ENCODE data around the gene NR2C2.

The NR2C2 gene

GRCh38 chr3:14921811-14922705 is 25.3 kb upstream of the NR2C2 start:
- DNase-seq: no peak

DNA sequence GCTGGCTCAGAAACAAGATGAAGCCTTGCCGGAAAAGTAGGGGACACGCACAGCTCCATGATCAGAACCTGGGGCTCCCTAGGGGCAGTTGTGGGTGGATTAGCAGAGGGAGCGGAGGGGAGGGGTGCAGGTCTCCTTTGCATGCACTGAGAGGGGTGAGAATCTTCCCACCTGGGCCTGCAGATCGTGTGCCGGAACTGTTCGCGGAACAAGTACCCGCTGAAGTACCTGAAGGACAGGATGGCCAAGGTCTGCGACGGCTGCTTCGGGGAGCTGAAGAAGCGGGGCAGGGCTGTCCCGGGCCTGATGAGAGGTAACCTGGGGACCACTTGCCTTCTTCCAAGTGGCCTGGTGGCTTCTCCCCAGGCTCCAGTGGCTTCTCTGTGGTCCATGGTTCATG is 24.5 kb upstream of the NR2C2 start:
- DNase-seq: no peak

GRCh38 chr3:14923476-14923875 is 23.9 kb upstream of the NR2C2 start:
- no peak for DNase-seq

DNA sequence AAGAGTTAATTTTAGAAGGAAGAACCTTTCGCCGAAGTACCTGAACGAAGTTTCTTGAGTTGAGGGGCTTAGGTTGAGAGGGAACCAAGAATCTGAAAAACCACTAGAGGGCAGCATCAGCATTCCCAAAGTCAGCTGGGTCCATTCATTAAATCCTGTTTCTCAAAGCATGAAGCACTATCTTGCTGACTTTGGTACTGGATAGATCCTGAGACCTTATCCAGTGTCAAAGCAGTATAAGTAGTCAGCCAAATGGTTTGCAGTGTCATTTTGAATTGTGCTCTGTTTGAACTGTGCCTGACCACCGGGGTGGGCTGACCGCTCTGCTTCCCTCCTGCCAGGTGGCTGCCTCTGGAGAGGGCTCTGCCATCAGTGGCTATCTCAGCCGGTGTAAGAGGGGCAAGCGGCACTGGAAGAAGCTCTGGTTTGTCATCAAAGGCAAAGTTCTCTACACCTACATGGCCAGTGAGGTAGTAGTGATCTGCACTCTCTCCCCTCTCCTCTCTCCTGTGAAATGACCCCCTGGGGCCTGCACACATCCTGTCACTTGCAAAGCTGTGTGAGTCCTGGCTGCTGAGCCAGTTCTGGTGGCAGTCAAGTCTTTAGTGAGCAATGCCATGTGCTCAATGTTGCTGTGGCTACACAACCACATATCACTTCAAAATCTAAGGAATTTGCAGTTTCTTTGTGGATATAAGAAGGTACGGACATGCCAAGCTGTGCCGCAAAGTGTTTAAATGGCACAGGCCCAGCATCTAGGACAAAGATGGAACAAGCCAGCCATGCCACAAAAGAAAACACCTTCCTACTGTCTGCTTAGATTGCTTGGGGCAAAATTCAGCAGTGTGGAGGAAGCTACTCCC is 21.4 kb upstream of the NR2C2 start:
- DNase-seq: no peak

DNA sequence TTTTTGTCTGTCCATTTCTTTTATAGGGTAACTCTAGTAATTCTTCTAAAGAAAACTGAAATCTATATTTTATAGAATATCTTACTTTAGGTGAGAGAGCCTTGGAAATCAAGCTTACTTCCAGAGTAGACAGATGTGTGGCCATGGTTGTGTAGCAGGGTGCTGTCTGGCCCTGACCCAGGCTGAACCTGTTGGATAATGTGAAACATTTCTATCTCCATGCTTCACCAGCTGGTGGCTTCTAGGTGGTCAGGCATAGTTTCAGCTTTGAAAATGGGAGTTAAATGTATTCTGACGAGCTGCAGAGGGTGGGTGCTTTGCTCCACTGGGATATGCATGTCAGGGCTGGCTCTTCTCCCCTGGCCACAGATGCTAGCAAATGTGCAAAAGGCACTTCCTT is 20.8 kb upstream of the NR2C2 start:
- no peak for DNase-seq

DNA sequence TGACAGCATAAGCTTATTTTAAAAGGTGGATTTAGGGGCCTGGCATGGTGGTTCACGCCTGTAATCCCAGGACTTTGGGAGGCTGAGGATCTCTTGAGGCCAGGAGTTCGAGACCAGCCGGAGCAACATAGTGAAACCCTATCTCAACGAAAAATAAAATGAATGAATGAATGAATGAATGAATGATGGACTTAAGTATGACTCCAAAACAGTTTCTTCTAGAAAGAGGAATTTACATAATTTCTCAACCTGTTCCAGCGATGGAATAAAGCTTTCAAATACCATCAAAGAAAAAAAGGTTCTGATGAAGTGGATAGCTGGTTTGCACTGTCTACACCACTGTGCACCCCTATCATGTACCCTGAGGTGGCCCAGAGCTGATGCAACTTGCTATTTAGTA is 20.1 kb upstream of the NR2C2 start:
- no peak for DNase-seq

DNA sequence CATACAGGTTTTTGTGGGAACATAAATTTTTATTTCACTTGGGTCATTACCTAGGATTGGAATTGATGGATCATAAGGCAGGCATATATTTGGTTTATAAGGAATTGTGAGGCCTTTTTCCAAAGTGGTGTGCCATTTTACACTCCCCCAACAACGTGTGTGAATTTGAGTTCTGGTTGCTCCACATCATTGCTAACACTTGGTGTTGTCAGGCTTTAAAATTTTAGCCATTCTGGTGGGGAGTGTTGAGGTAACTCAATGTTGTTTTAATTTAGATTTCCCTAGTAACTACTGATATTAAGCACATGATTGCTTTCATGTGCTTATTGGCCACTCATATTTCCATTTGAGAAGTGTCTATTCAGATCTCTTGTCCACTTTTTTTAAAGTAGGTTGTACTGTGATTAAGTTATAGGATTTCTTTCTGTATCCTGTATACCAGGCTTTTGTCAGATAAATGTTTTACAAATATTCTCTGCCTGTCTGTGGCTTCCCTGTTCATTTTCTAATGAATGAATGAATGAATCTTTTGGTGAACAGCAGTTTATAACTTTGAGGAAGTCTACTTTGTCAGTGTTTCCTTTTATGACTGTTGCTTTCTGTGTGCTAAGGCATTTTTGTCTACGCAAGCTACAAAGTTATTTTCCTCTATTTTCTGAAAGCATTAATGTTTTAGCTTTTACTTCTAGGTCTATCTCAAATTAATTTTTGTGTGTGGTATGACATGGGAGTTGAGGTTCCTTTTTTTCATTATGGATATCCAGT is 17.9 kb upstream of the NR2C2 start:
- no peak for DNase-seq

DNA sequence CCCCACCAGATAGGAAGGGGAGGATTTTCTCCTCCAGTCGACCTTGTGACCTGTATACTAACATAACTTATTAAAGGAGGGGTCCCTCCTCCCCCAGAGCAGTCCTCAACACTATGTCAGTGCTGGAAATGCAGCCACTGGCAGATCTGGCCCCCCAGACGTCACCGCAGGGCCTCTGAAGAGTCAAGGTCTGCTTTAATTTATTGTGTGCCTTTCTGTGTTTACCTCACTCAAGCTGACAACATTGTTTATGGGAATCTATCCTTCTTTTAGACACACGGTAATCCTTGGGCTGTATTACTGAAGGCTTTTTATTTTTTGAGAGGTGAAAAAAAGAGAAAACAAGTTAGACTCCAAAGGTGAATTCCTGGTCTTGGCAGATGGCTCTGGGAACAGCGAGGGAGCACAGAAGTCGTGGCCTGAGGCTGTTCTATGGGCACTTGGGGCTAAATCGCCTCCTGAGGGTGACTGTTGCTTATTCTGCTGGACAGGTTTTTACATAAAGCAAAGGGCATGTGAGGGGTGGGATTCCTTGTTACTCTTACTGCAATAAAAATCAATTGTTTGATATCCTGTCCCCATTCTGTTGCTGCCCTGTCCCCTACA is 13.5 kb upstream of the NR2C2 start:
- DNase-seq: no peak

GRCh38 chr3:14935592-14936345 is 11.6 kb upstream of the NR2C2 start:
- no peak for DNase-seq

DNA sequence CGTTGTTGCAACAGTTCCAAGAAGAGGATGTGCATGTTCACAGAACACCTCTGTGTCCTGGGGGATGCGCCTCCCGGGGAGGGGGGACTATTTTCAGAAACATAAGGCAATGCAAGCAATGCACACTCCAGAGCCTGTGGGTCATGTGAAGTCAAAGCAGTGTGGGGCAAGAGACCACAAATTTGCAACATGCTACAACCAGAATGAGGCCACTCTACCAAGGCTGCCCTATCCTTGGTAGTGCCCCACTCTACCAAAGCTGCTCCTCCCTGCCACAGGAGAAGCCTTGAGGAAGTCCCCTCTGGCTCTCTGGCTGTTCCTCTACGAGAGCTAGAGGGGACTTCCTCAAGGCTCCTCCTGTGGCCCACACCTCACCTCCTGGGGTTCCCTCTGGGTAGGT is 8.4 kb upstream of the NR2C2 start:
- DNase-seq: no peak

GRCh38 chr3:14941871-14942270 is 5.5 kb upstream of the NR2C2 start:
- no peak for DNase-seq

- DNase-seq: no peak
Measured at GRCh38 chr3:14943042-14943441, 4.3 kb upstream of the NR2C2 start.

DNA sequence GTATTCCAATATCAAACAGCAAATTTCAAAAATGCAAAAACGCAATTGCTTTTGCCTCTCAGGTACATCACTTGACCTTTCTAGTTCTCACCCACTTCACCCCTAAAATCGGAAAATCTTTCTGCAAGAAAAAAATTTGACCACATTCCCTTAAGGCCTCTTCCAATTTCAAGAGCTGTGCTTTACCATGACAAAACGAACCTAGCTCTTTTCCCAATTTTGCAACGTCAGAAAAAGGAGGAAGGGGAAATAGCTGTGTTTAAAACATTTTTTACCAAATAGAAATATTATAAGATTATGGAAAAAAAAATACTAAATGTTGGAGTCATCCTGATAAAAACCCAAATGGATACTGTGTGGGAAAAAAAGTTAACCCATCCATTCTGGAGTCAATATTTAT is 1.1 kb upstream of the NR2C2 start:
- no peak for DNase-seq

- no peak for DNase-seq
Measured at GRCh38 chr3:14946739-14947099, 664 bp upstream of the NR2C2 start.

DNA sequence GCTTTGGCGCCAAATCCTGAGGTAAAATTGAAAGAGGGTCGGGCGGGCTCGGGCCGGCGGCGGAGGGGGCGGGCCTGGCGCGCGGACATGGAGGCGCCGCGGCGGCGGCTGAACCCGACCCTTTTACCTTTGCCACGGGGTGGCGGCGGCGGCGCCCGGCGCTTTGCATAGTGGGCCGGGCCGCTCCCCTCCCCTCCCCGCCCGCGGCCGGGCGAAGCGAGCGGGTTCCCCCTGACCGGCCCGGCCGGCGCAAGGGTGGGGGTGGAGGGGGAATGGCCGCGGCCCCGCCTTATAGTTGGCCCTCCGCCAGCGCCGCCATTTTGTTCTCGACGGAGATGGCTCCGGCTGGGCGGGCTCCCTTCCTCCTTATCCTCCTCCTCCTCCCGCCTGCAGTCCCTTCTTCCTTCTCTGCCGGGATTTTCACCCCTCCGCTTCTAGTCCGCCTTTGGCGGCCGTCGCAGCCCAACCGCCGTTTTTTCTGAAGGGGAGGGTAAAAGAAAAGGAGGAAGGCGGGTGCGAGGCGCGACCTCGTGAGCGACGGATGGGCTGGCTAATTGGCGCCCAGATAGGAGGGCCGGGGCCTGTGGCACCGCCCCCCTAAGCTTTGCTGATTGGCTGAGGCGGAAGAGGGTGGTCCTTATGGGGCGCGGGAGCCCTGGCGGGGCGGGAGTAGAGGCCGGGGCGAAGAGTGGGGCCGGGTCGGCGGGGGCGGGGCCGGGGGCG is 664 bp downstream of the NR2C2 start:
- DNase-seq: peak; percentile 95

DNA sequence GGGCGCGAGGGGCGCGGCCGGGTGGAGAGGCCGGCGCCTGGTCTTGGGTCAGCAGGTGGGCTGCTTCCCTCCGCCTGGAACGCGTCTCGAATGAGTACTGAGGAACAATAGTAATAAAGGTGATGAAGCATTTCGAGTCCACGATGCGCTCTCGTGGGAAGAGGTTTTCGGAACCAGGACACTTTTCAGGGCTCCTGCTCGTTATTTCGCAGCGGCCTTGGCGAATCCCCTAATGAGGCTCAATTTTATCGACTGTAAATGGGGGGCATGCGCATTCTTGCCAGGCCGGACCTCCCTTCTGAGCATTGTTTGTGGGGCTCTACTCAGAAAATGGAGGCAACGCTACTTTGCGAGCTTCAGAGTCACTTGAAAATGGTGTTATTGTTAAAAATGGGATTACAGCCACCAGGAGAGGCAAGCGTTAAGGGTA is 1.2 kb downstream of the NR2C2 start:
- DNase-seq: no peak

DNA sequence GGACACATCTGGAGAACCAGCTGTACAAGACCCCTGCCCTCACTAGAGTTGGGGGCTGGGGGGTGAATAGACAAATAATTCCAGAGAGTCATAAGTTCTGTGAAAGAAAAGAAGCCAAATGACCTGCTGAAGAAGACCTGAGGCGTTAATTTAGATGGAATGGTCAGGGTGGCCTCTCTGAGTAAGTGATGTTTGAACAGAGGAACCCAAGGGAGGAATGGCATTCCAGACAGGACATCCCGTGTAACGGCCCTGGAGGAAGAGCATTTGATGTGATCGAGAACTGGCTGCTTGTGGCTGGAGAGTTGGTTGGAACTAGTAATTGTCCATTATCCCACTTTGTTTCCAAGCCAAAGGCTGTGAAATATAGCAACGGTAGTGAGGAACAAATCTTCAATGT is 1.7 kb downstream of the NR2C2 start:
- DNase-seq: no peak

GRCh38 chr3:14950274-14950673 is 2.9 kb downstream of the NR2C2 start:
- no peak for DNase-seq

DNA sequence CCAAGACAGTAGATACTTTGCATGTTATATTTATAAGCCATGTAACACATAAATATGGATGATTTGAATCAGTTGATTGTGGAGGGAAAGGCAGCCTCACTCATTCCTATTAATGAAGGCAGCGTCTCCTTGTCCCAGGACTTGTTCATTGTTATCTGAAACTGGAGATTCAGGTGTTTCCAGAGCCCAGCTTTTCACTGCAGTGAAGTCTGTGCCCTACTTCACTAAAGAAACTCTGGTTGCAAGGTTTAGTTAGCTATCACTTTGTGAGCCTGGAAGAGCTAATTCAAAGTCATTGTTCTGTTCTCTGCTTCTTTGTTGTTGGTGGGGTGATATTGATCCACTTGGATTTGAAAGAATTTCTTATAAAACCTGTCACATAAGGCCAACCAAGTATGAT is 9.8 kb downstream of the NR2C2 start:
- no peak for DNase-seq

DNA sequence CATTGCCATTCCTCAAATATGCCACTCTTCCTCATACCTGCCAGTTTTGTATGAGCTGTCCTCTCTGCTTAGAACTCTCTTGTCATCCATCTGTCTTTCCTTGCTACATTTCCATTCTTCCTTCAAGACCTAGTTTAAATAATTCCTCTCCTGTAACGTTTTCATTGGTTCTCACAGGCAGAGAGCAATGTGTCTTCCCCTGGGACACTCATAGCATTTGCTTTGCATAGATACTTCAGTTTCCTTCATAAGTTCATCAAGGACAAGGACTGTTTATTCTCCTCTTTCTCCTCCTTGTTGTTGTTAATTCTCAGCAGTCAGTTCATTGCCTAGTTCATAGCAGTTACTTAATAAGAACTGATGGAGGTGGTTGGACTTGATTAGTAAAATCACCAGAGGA is 10.5 kb downstream of the NR2C2 start:
- no peak for DNase-seq

DNA sequence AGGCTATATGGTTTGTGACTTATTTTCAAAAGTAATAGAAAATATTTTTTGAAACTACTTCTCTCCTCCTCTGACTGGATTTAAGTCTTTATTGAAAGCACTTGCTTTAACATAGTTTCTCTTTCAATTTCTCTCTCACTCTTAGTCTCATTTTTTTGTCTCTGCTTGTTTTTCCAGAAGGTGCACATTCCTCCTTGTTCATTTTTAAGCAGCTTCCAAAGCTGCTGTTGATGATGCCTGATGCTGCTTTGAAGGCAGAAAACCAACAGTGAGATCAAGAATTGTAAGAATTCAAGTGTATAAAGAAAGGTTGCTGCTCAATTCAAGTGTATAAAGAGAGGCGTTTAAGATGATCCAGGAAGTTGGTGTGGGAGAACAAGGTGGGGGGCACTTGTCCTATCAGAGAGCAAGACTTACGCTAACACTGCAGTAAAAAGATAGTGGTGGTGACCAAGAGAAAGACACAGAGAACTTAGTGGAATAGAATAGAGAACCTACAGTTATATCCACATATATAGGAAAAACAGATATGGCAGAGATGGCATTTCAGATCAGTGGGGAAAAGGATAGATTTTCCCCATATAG is 12.1 kb downstream of the NR2C2 start:
- DNase-seq: no peak

All from activated effector memory CD4-positive, alpha-beta T cell treated with Interleukin-2 at 50 U/mL for 16 hours (primary cell).